ENCODE data around the gene ZSCAN22. TPM values are rescaled to one million over a fixed set of nuclear protein-coding genes. Genes with fewer than 3 reads are reported as not detected.

ZSCAN22 gene
- total and polyA plus RNA-seq, 2 of the 13 experiments (the other 11 are each of a cell fraction or from before 2014, with no cell fraction given): 2.5 to 3.5 TPM

DNA sequence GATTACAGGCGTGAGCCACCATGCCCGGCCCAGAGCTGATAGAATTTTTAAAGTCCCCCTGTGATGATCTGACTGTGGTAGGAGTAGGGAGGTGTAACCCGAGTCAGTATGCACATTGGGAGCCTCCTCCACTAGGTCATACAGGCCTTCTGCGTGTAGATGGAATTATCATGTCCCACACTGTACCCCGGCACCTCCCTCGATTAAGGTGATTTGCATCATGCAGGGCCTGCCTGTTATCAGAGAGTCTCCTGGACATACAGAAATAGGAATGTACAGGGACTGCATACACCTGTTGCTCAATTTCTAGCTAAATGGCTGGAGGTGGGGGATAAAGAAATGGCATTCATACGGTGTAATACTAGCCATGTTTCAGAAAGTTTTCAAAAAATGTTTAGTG, 22.5 kb upstream of the ZSCAN22 start:
- intact Hi-C loops (cut with micrococcal nuclease; ENCODE audit: unreplicated experiment): no loop called here
- Histone ChIP-seq H3K27me3 (ENCODE audit: control insufficient read depth in 1 of 2, insufficient read depth in 2 of 2, low read length in 2 of 2) (no peaks in the 10 kb centered on the region; a peak in 1 of 5 replicates), H3K36me3 (replicated peaks in 1 of 2; ENCODE audit: control insufficient read depth in 1 of 2, insufficient read depth in 2 of 2, low read length in 2 of 2) (peaks cover 16 to 45% of the 10 kb centered on the region in 2 experiments; a peak in 4 of 5 replicates), H3K4me2 (ENCODE audit: low read depth, low read length) (peak overlapping the region; percentile 84), H4K20me1 (ENCODE audit: insufficient read depth, low read length) (peaks cover 7% of the 10 kb centered on the region; the same call in 1 of the 2 replicates), H2AFZ (ENCODE audit: low read length) (no peak overlapping the region), H3K4me1 (ENCODE audit: insufficient read depth, low read length) (peaks cover 26% of the 10 kb centered on the region), H3K79me2 (ENCODE audit: insufficient read depth, low read length) (peaks cover 19% of the 10 kb centered on the region), H3K4me3 (replicated peaks in 1 of 3; ENCODE audit: insufficient read depth in 1 of 3, low read depth in 2 of 3, low read length in 3 of 3) (no peak overlapping the region), H3K9me3 (ENCODE audit: low read length) (no peaks in the 10 kb centered on the region), H3K9ac (ENCODE audit: insufficient read depth, low read depth, low read length) (no peak overlapping the region), H3K27ac (ENCODE audit: extremely low read length, insufficient read depth, low read length) (peak overlapping the region; percentile 60)
- in situ Hi-C loops (cut with HindIII; ENCODE audit: extremely low pct_ligation_motif_present, low pct_unique_long_range_greater_than_20kb): no loop called here
- FAIRE-seq: no peak
- BruUV-seq (replicated peaks): no TSS peak
- TF ChIP-seq DNMT1 (CRISPR knock-in tag; IDR thresholded peaks at IDR 0.05) (no peak), CEBPG (CRISPR knock-in tag; IDR thresholded peaks at IDR 0.05) (no peak), MBD4 (IDR thresholded peaks at IDR 0.05; ENCODE audit: borderline replicate concordance, low read length) (no peak), ZNF10 (CRISPR knock-in tag; IDR thresholded peaks at IDR 0.05; ENCODE audit: borderline replicate concordance, low read depth) (no peak), SMAD3 (CRISPR knock-in tag; IDR thresholded peaks at IDR 0.05) (no peak), SMYD3 (CRISPR knock-in tag; IDR thresholded peaks at IDR 0.05) (no peak), SUZ12 (IDR thresholded peaks at IDR 0.05; ENCODE audit: low read depth, low read length) (no peak), TOPORS (CRISPR knock-in tag; IDR thresholded peaks at IDR 0.05) (no peak), FOSL1 (CRISPR knock-in tag; IDR thresholded peaks at IDR 0.05; ENCODE audit: borderline replicate concordance) (no peak)
- TF ChIP-seq, protein P1, sequence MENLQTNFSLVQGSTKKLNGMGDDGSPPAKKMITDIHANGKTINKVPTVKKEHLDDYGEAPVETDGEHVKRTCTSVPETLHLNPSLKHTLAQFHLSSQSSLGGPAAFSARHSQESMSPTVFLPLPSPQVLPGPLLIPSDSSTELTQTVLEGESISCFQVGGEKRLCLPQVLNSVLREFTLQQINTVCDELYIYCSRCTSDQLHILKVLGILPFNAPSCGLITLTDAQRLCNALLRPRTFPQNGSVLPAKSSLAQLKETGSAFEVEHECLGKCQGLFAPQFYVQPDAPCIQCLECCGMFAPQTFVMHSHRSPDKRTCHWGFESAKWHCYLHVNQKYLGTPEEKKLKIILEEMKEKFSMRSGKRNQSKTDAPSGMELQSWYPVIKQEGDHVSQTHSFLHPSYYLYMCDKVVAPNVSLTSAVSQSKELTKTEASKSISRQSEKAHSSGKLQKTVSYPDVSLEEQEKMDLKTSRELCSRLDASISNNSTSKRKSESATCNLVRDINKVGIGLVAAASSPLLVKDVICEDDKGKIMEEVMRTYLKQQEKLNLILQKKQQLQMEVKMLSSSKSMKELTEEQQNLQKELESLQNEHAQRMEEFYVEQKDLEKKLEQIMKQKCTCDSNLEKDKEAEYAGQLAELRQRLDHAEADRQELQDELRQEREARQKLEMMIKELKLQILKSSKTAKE (CRISPR knock-in tag; IDR thresholded peaks at IDR 0.05; ENCODE audit: borderline replicate concordance): no peak
- ChIA-PET POLR2A (interaction anchor here (1.1 to 1.6 kb wide), 2 partner anchors 26 to 58 kb away, joined by 5 to 9 read pairs; partner anchors contain the start of genes ZNF497 and ZNF8), CTCF (ENCODE audit: low intra/inter-chr PET ratio, low total read pairs) (no interaction called here)
- WGBS (ENCODE audit: low lambda C conversion rate): 95% methylated on average over 7 of the region's 7 CpGs
- no peak for DNase-seq (ENCODE audit: low spot score)
- ATAC-seq: no peak
